DOHH2 (cell line): ENCODE data around the gene RBM4B.

Experiments used
- CTCF ChIP-seq: fragments of 200-600 bp; sonication (generic); IDR thresholded peaks from one replicate; pipeline ENCODE4 v1.5.1; 2014; ENCODE audit warnings: antibody characterized with exemption, mild to moderate bottlenecking, low read depth, low read length; ENCODE audit not compliant: poor library complexity, severe bottlenecking
- EZH2phosphoT487 ChIP-seq: fragments of 200-600 bp; sonication (generic); IDR thresholded peaks from 2 replicates; pipeline ENCODE4 v1.6.1; 2017; ENCODE audit warnings: borderline replicate concordance, mild to moderate bottlenecking, antibody characterized with exemption, low read length, moderate library complexity, mixed read lengths

GRCh38 chr11:66638177-66639065 is 39.3 kb downstream of the RBM4B start, which contains the start of gene RBM4:
- TF ChIP-seq EZH2phosphoT487 (no peak), CTCF (no peak)
